ENCODE data around the gene NDUFC1. TPM values are rescaled to one million over a fixed set of nuclear protein-coding genes. Genes with fewer than 3 reads are reported as not detected.

NDUFC1 gene
- total RNA-seq, 1 donor from 2014 or later: 44.8 TPM

DNA sequence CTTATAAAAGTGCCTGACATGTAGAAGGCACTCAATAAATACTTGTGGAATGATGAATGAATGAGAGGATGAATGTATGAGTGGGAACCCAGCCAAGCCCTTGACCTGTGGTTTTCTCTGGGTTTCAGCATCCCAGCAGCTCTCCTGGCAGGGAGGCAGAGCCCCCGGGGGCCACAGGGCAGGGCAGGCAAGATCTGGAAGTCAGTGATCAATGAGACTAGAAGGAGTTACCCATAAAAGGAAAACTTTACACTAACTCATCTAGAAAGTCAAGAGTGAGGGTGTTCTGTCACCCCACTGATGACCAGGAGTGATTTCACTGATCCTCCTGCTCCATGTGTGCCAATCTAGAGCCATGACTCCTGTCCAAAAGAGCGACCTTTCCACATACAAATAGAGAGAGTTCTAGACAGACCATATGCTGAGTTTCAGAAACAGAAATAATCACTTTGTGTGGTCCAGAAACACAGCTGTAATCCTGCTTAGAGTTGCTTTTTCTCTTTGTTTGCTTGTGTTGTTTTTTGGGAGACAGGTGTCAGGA, 59.7 kb downstream of the NDUFC1 start:
- Mint-ChIP-seq H3K27me3 (ENCODE audit: unreplicated experiment) (peaks cover 1% of the 10 kb centered on the region), H3K4me1 (ENCODE audit: unreplicated experiment) (no peaks in the 10 kb centered on the region), H3K4me3 (ENCODE audit: unreplicated experiment) (no peak overlapping the region), H3K27ac (ENCODE audit: unreplicated experiment) (no peak overlapping the region), H3K9me3 (ENCODE audit: unreplicated experiment) (no peaks in the 10 kb centered on the region), H3K36me3 (ENCODE audit: low read depth, unreplicated experiment) (no peaks in the 10 kb centered on the region)
- TF ChIP-seq, protein P1, sequence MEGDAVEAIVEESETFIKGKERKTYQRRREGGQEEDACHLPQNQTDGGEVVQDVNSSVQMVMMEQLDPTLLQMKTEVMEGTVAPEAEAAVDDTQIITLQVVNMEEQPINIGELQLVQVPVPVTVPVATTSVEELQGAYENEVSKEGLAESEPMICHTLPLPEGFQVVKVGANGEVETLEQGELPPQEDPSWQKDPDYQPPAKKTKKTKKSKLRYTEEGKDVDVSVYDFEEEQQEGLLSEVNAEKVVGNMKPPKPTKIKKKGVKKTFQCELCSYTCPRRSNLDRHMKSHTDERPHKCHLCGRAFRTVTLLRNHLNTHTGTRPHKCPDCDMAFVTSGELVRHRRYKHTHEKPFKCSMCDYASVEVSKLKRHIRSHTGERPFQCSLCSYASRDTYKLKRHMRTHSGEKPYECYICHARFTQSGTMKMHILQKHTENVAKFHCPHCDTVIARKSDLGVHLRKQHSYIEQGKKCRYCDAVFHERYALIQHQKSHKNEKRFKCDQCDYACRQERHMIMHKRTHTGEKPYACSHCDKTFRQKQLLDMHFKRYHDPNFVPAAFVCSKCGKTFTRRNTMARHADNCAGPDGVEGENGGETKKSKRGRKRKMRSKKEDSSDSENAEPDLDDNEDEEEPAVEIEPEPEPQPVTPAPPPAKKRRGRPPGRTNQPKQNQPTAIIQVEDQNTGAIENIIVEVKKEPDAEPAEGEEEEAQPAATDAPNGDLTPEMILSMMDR (IDR thresholded peaks at IDR 0.05; ENCODE audit: unreplicated experiment): no peak
- no peak for DNase-seq (ENCODE audit: low spot score)

DNA sequence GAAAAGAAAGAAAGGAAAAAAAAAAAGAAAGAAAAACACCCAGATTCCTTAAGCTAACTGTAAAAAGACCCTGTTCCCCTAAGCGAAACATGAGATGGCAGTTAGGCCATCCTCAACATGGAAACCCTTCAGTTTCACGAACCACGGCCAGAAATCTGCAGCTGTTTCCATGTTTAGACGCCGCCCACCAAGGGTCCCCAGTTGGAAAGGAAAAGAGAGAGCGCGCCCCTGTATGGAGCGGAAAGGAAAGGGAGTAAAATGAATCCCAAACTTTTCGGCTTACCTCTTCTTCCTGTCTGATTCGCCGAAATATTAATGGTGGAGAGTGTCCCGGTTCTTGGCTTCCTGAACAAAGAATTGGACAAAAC, 60.5 kb downstream of the NDUFC1 start:
- H3K27me3 Mint-ChIP-seq (ENCODE audit: unreplicated experiment): peaks cover 1% of the 10 kb centered on the region
- TF ChIP-seq, protein P1 (IDR thresholded peaks at IDR 0.05; ENCODE audit: unreplicated experiment): no peak
- no peaks in the 10 kb centered on the region for H3K4me1 Mint-ChIP-seq (ENCODE audit: unreplicated experiment)
- no peaks in the 10 kb centered on the region for H3K9me3 Mint-ChIP-seq (ENCODE audit: unreplicated experiment)
- H3K4me3 Mint-ChIP-seq (ENCODE audit: unreplicated experiment): no peak overlapping the region
- no peak for DNase-seq (ENCODE audit: low spot score)
- H3K27ac Mint-ChIP-seq (ENCODE audit: unreplicated experiment): no peak overlapping the region
- no peaks in the 10 kb centered on the region for H3K36me3 Mint-ChIP-seq (ENCODE audit: low read depth, unreplicated experiment)

DNA sequence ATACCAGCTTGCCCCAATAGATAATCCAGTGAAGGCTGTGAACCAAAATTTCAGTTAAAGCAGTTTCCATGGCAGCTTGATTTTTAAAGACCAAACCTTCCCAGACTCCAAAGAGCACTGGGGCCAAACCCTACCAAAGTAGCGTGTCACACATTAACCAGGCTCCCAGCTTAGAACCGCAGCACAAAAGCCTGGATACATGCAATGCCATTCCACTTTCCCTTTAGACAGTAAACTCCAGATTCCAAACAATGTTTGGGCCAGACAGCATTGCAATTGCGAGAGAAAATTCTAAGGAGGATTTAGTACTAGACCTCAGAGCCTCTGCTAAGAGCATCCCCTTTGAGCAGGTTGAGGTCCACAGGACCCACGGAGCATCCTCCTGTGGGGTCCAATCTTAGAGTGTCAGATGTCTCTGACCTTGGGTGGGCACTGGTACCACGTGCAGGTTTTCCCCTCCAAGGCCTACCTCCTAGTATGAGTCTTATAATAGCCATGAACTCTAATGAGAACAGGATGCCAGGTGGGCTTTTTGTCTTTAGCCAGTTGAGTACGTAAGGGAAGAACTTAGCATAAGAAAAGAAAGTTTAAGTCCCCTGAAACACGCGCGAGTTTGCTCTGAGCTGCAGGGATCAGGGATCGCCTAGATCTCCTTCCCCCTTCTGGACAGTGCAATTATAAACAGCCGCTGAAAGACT, 61.0 kb downstream of the NDUFC1 start:
- H3K9me3 Mint-ChIP-seq (ENCODE audit: unreplicated experiment): no peaks in the 10 kb centered on the region
- H3K27me3 Mint-ChIP-seq (ENCODE audit: unreplicated experiment): peaks cover 1% of the 10 kb centered on the region
- DNase-seq (ENCODE audit: low spot score): no peak
- TF ChIP-seq, protein P1 (IDR thresholded peaks at IDR 0.05; ENCODE audit: unreplicated experiment): no peak
- H3K4me3 Mint-ChIP-seq (ENCODE audit: unreplicated experiment): no peak overlapping the region
- no peaks in the 10 kb centered on the region for H3K36me3 Mint-ChIP-seq (ENCODE audit: low read depth, unreplicated experiment)
- no peaks in the 10 kb centered on the region for H3K4me1 Mint-ChIP-seq (ENCODE audit: unreplicated experiment)
- no peak overlapping the region for H3K27ac Mint-ChIP-seq (ENCODE audit: unreplicated experiment)

Other genes starting within 250 kb of the NDUFC1 start
- 48.0 TPM for gene ELF2, start 125.3 kb downstream of the NDUFC1 start, total RNA-seq (ENCODE audit: unreplicated experiment)
- not detected for gene MGARP, start 22.3 kb downstream of the NDUFC1 start, total RNA-seq (ENCODE audit: unreplicated experiment)
- 37.8 TPM for gene NAA15, start 972 bp downstream of the NDUFC1 start, total RNA-seq (ENCODE audit: unreplicated experiment)
- 11.4 TPM for gene RAB33B, start 151.6 kb upstream of the NDUFC1 start, total RNA-seq (ENCODE audit: unreplicated experiment)

All from endothelial cell (in vitro differentiated cells).